HFF-Myc (cell line): Measurements from ENCODE around the gene RAB36.

ENCODE experiments used
- DNase-seq: peaks from one replicate; pipeline ENCODE4 v3.0.0-alpha.2; 2011; ENCODE audit warnings: low read depth; ENCODE audit errors: extremely low read depth
- H3K4me3 ChIP-seq: replicated peaks from 2 replicates; pipeline ENCODE4 v1.5.1; 2011; ENCODE audit warnings: low read depth, mild to moderate bottlenecking, control low read depth, low read length
- CTCF ChIP-seq: IDR thresholded peaks from 2 replicates; pipeline ENCODE4 v1.5.1; 2012; ENCODE audit warnings: mild to moderate bottlenecking, low read depth, low read length, control low read depth; ENCODE audit errors: missing control alignments

The RAB36 gene

GRCh38 chr22:23140385-23140784 lies 4.9 kb upstream of the RAB36 start:
- TF ChIP-seq CTCF: no peak
- no peak overlapping the region for H3K4me3 ChIP-seq
- no peak for DNase-seq

- H3K4me3 ChIP-seq: no peak overlapping the region
- no peak for DNase-seq
- TF ChIP-seq CTCF: no peak
Observed at GRCh38 chr22:23142546-23143105, 2.7 kb upstream of the RAB36 start.

- no peak for DNase-seq
- TF ChIP-seq CTCF: no peak
- no peak overlapping the region for H3K4me3 ChIP-seq
Observed at GRCh38 chr22:23143119-23143518, 2.2 kb upstream of the RAB36 start.

GRCh38 chr22:23144432-23144831 lies 845 bp upstream of the RAB36 start:
- no peak for DNase-seq
- no peak overlapping the region for H3K4me3 ChIP-seq
- no peak for TF ChIP-seq CTCF

- peak overlapping the region; percentile 79 for H3K4me3 ChIP-seq
- no peak for TF ChIP-seq CTCF
- DNase-seq: no peak
Observed at GRCh38 chr22:23145878-23146470, 697 bp downstream of the RAB36 start.

GRCh38 chr22:23146478-23147205 lies 1.4 kb downstream of the RAB36 start:
- H3K4me3 ChIP-seq: peak overlapping the region; percentile 79
- no peak for DNase-seq
- TF ChIP-seq CTCF: no peak
